HepG2 (cell line): Measurements from ENCODE around the gene INHBE. TPM values are rescaled to one million over a fixed set of nuclear protein-coding genes. Genes with fewer than 3 reads are reported as not detected.
A peak's percentile ranks its signal among the peaks of the same experiment; 100 is the strongest.

Source experiments
- CCDC6 ChIP-seq: sonication (generic); formaldehyde crosslinking; IDR thresholded peaks from 2 replicates; pipeline ENCODE4 v1.8.1; 2022; ENCODE audit warnings: mild to moderate bottlenecking, missing genetic modification reagents, moderate library complexity
- CEBPG ChIP-seq: IDR thresholded peaks from 2 replicates; pipeline ENCODE4 v1.6.1; 2016
- FOXP1 ChIP-seq, 2 experiments: fragments of 450-650 bp in 1 of 2; IDR thresholded peaks; 2 replicates each; pipeline ENCODE4 v1.6.1; 2017 to 2018; ENCODE audit warnings: antibody characterized with exemption in 1 of 2
- GATAD1 ChIP-seq: IDR thresholded peaks from 2 replicates; pipeline ENCODE4 v1.6.1; 2016; ENCODE audit warnings: missing genetic modification reagents, missing compliant biosample characterization
- MEIS2 ChIP-seq: sonication (generic); formaldehyde crosslinking; IDR thresholded peaks from 2 replicates; pipeline ENCODE4 v1.9.0; 2021; ENCODE audit warnings: mild to moderate bottlenecking, missing genetic modification reagents
- NCOA2 ChIP-seq: sonication (generic); formaldehyde crosslinking; IDR thresholded peaks from 2 replicates; pipeline ENCODE4 v1.8.0; 2022; ENCODE audit warnings: inconsistent platforms
- NRL ChIP-seq: sonication (generic); formaldehyde crosslinking; IDR thresholded peaks from 2 replicates; pipeline ENCODE4 v1.5.0; 2020; ENCODE audit warnings: missing genetic modification reagents, mild to moderate bottlenecking, moderate library complexity, borderline replicate concordance
- PITX1 ChIP-seq: sonication (generic); formaldehyde crosslinking; IDR thresholded peaks from 2 replicates; pipeline ENCODE4 v1.5.1; 2020; ENCODE audit warnings: mild to moderate bottlenecking, missing genetic modification reagents
- RARA ChIP-seq: IDR thresholded peaks from 2 replicates; pipeline ENCODE4 v1.6.1; 2016; ENCODE audit warnings: missing genetic modification reagents, missing compliant biosample characterization
- SOX6 ChIP-seq, 2 experiments: fragments of 450-650 bp in 1 of 2; sonication (generic) in 1 of 2; formaldehyde crosslinking in 1 of 2; IDR thresholded peaks; 2 replicates each; pipeline versions ENCODE4 v1.4.0 to v1.6.1; 2017 to 2020; ENCODE audit warnings: antibody characterized with exemption in 1 of 2, mild to moderate bottlenecking in 1 of 2, missing genetic modification reagents in 1 of 2
- SRSF1 ChIP-seq: fragments of 200-400 bp; formaldehyde crosslinking; optimal IDR thresholded peaks from 2 replicates; pipeline ENCODE3; 2017; ENCODE audit warnings: mild to moderate bottlenecking, low read depth, low read length, moderate library complexity
- SRSF9 ChIP-seq: fragments of 200-400 bp; formaldehyde crosslinking; IDR thresholded peaks from 2 replicates; pipeline ENCODE4 v1.6.1; 2018; ENCODE audit warnings: borderline replicate concordance, mild to moderate bottlenecking, low read depth, low read length; ENCODE audit not compliant: insufficient read depth, poor library complexity, severe bottlenecking
- ZEB1 ChIP-seq: IDR thresholded peaks from 2 replicates; pipeline ENCODE4 v1.6.1; 2012; ENCODE audit warnings: mild to moderate bottlenecking, low read depth, inconsistent platforms; ENCODE audit not compliant: insufficient replicate concordance
- ZFP90 ChIP-seq: sonication (generic); formaldehyde crosslinking; IDR thresholded peaks from 2 replicates; pipeline ENCODE4 v1.8.0; 2022; ENCODE audit warnings: missing genetic modification reagents, mild to moderate bottlenecking, inconsistent platforms, borderline replicate concordance
- ZMAT3 ChIP-seq: sonication (generic); formaldehyde crosslinking; conservative IDR thresholded peaks from 2 replicates; pipeline ENCODE4 v1.7.0; 2021; ENCODE audit warnings: missing genetic modification reagents
- ZNF792 ChIP-seq: IDR thresholded peaks from 2 replicates; pipeline ENCODE4 v1.6.1; 2016
- ZSCAN25 ChIP-seq: sonication (generic); formaldehyde crosslinking; IDR thresholded peaks from 2 replicates; pipeline ENCODE4 v1.8.0; 2022; ENCODE audit warnings: mild to moderate bottlenecking, missing genetic modification reagents
- polyA plus RNA-seq, 8 experiments: library from polyadenylated mRNA; depleted of rRNA in 3 of 8; stranded (reverse) in 7 of 8; unstranded in 1 of 8; fragments of >200 nt; fragmentation: Illumina TruSeq in 4 of 8; extraction: Trizol in 4 of 8; gene quantifications; 2 replicates each; pipeline versions ENCODE4 v1.2.1 to v1.2.3, GENCODE V29; 2011 to 2016; ENCODE audit warnings: low read depth in 4 of 8, missing spikeins in 1 of 8, mixed read lengths in 1 of 8; ENCODE audit not compliant: insufficient read depth in 1 of 8
- total RNA-seq, 5 experiments: library from RNA; depleted of rRNA; stranded (reverse); fragments of >200 nt; fragmentation: Illumina TruSeq; extraction: Trizol; gene quantifications; 2 replicates each; pipeline ENCODE4 v1.2.3, GENCODE V29; 2016; ENCODE audit warnings: low read depth in 1 of 5
- TF ChIP-seq, protein P1 (sequence below): IDR thresholded peaks from 2 replicates; pipeline ENCODE4 v1.6.1; 2016; ENCODE audit warnings: low read depth, borderline replicate concordance
- TF ChIP-seq, protein P2 (sequence below): sonication (generic); formaldehyde crosslinking; IDR thresholded peaks from 2 replicates; pipeline ENCODE4 v1.8.0; 2022; ENCODE audit warnings: mild to moderate bottlenecking, missing genetic modification reagents, moderate library complexity
- TF ChIP-seq, protein P3 (sequence below): sonication (generic); formaldehyde crosslinking; IDR thresholded peaks from 2 replicates; pipeline ENCODE4 v1.8.0; 2022; ENCODE audit warnings: missing genetic modification reagents, mild to moderate bottlenecking, inconsistent platforms, borderline replicate concordance
- TF ChIP-seq, protein P4 (sequence below): sonication (generic); formaldehyde crosslinking; IDR thresholded peaks from 2 replicates; pipeline ENCODE4 v1.5.1; 2020; ENCODE audit warnings: mild to moderate bottlenecking, missing genetic modification reagents, borderline replicate concordance
- TF ChIP-seq, protein P5 (sequence below): sonication (generic); formaldehyde crosslinking; IDR thresholded peaks from 2 replicates; pipeline ENCODE4 v1.5.0; 2020; ENCODE audit warnings: mild to moderate bottlenecking, missing genetic modification reagents

The INHBE gene
- total and polyA plus RNA-seq, 2 of the 13 experiments (the other 11 are each of a cell fraction or from before 2014, with no cell fraction given) = 17.0 to 32.0 TPM

DNA sequence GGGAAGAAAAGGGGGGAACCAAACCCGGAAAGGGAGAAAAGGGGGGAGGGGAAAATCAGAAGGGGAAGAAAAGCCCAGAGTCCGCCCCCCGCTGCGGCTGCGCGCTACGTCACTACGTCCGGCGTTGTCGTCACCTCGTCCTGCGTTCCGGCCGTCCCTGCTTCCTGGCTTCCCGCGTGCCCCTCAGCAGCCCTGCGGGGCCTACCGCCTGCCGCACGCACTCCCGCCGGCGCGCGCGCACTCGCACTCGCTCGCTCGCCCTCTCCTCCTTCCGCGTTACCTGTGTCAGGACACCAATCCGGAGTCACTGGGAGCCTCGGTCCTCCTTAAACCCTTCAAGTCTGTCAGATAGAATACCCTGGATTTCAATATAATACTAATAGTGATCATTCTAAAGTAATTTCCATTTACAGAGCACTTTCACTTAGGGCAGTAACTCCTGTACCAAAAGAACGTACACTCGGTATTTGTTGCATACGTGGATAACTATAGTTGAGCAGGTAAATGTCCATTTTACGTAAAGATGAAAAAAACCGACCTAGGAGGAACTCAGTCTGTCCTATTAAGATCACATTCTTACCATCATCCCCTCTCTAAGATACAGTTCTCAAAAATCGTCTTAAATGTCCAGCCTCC, 24.1 kb upstream of the INHBE start, which contains the start of gene R3HDM2 (continued):
- TF ChIP-seq ZEB1 (peak; percentile 89), CEBPG (CRISPR knock-in tag) (peak; percentile 25; the same call in 1 of the 2 replicates), PITX1 (CRISPR knock-in tag) (peak; percentile 54; the same call in 1 of the 2 replicates), GATAD1 (CRISPR knock-in tag) (peak; percentile 77), CCDC6 (CRISPR knock-in tag) (0 out of 2 replicates have a peak, but pooled peaks have one; percentile 48), MEIS2 (CRISPR knock-in tag) (peak; percentile 52; the same call in 1 of the 2 replicates), ZMAT3 (CRISPR knock-in tag) (0 out of 2 replicates have a peak, but pooled peaks have one; percentile 75), ZFP90 (CRISPR knock-in tag) (peak; percentile 43; the same call in 1 of the 2 replicates), SOX6 (IDR thresholded peaks at IDR 0.05) (no peak), SOX6 (CRISPR knock-in tag; IDR thresholded peaks at IDR 0.05) (peak; percentile 54; the same call in 1 of the 2 replicates), ZSCAN25 (CRISPR knock-in tag) (peak; percentile 55; the same call in 1 of the 2 replicates), FOXP1 (IDR thresholded peaks at IDR 0.05) (no peak), FOXP1 (CRISPR knock-in tag; IDR thresholded peaks at IDR 0.05) (peak; percentile 21; the same call in 1 of the 2 replicates), RARA (CRISPR knock-in tag) (peak; percentile 59), ZNF792 (CRISPR knock-in tag) (peak; percentile 52; the same call in 1 of the 2 replicates), NCOA2 (CRISPR knock-in tag) (peak; percentile 34; the same call in 1 of the 2 replicates), SRSF9 (no peak), NRL (CRISPR knock-in tag) (peak; percentile 89; the same call in 1 of the 2 replicates), SRSF1 (no peak)
- TF ChIP-seq, protein P1, sequence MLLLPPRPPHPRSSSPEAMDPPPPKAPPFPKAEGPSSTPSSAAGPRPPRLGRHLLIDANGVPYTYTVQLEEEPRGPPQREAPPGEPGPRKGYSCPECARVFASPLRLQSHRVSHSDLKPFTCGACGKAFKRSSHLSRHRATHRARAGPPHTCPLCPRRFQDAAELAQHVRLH (CRISPR knock-in tag) = peak; percentile 85; the same call in 1 of the 2 replicates
- TF ChIP-seq, protein P2, sequence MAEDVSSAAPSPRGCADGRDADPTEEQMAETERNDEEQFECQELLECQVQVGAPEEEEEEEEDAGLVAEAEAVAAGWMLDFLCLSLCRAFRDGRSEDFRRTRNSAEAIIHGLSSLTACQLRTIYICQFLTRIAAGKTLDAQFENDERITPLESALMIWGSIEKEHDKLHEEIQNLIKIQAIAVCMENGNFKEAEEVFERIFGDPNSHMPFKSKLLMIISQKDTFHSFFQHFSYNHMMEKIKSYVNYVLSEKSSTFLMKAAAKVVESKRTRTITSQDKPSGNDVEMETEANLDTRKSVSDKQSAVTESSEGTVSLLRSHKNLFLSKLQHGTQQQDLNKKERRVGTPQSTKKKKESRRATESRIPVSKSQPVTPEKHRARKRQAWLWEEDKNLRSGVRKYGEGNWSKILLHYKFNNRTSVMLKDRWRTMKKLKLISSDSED = no peak
- TF ChIP-seq, protein P3, sequence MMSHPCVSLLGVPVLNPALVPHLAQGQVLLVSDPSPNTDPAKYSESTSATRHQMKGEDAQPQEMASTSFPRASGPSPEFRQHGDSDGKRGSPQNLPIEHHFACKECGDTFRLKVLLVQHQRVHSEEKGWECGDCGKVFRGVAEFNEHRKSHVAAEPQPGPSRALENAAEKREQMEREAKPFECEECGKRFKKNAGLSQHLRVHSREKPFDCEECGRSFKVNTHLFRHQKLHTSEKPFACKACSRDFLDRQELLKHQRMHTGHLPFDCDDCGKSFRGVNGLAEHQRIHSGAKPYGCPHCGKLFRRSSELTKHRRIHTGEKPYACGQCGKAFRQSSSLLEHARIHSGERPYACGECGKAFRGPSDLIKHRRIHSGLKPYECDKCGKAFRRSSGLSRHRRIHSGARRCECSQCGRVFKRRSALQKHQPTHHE (CRISPR knock-in tag) = 0 out of 2 replicates have a peak, but pooled peaks have one; percentile 51
- TF ChIP-seq, protein P4, sequence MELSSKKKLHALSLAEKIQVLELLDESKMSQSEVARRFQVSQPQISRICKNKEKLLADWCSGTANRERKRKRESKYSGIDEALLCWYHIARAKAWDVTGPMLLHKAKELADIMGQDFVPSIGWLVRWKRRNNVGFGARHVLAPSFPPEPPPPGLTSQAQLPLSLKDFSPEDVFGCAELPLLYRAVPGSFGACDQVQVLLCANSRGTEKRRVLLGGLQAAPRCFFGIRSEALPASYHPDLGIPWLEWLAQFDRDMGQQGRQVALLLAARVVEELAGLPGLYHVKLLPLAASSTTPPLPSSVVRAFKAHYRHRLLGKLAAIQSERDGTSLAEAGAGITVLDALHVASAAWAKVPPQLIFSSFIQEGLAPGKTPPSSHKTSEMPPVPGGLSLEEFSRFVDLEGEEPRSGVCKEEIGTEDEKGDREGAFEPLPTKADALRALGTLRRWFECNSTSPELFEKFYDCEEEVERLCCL (CRISPR knock-in tag) = 0 out of 2 replicates have a peak, but pooled peaks have one; percentile 38
- TF ChIP-seq, protein P5, sequence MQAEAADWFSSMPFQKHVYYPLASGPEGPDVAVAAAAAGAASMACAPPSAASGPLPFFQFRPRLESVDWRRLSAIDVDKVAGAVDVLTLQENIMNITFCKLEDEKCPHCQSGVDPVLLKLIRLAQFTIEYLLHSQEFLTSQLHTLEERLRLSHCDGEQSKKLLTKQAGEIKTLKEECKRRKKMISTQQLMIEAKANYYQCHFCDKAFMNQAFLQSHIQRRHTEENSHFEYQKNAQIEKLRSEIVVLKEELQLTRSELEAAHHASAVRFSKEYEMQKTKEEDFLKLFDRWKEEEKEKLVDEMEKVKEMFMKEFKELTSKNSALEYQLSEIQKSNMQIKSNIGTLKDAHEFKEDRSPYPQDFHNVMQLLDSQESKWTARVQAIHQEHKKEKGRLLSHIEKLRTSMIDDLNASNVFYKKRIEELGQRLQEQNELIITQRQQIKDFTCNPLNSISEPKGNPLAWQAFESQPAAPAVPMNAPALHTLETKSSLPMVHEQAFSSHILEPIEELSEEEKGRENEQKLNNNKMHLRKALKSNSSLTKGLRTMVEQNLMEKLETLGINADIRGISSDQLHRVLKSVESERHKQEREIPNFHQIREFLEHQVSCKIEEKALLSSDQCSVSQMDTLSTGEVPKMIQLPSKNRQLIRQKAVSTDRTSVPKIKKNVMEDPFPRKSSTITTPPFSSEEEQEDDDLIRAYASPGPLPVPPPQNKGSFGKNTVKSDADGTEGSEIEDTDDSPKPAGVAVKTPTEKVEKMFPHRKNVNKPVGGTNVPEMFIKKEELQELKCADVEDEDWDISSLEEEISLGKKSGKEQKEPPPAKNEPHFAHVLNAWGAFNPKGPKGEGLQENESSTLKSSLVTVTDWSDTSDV = 0 out of 2 replicates have a peak, but pooled peaks have one; percentile 53
